Measurements from ENCODE around the gene SULF2. TPM values are rescaled to one million over a fixed set of nuclear protein-coding genes. Genes with fewer than 3 reads are reported as not detected.

Gene SULF2
- total and polyA plus RNA-seq, 9 of the 15 experiments (the other 6 are each of a cell fraction or from before 2014, with no cell fraction given), result 0.33 TPM; not detected in 8

DNA sequence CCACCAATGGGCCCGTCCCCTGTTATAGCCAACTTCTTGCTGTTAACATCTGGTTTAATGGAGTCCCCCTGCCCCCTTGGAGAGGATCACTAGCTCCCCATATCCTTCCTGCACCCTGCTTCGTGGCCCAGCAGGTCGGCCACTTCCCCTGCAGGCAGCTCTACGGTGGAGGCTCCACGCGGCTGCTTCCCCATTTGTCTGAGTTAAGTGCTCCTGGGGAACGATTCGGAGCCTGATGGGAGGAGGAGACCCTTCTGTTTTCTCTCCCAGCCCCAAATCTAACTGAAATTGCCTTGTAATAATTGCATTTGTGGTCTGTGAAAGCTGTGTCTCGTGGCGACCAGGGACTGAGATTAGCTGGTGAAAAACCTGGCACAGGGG lies 74.6 kb downstream of the SULF2 start (continued):
- TF ChIP-seq, protein P1, sequence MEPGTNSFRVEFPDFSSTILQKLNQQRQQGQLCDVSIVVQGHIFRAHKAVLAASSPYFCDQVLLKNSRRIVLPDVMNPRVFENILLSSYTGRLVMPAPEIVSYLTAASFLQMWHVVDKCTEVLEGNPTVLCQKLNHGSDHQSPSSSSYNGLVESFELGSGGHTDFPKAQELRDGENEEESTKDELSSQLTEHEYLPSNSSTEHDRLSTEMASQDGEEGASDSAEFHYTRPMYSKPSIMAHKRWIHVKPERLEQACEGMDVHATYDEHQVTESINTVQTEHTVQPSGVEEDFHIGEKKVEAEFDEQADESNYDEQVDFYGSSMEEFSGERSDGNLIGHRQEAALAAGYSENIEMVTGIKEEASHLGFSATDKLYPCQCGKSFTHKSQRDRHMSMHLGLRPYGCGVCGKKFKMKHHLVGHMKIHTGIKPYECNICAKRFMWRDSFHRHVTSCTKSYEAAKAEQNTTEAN (CRISPR knock-in tag; IDR thresholded peaks at IDR 0.05), result no peak
- TF ChIP-seq SOX6 (IDR thresholded peaks at IDR 0.05) (no peak), MEF2A (IDR thresholded peaks at IDR 0.05; ENCODE audit: control insufficient read depth, low read depth, low read length) (no peak), SNRNP70 (optimal IDR thresholded peaks at IDR 0.05; ENCODE audit: low read depth, low read length) (no peak), GABPA (tag; conservative IDR thresholded peaks at IDR 0.05; ENCODE audit: low read depth) (no peak), ADNP (tag; IDR thresholded peaks at IDR 0.05) (no peak)
- TF ChIP-seq, protein P2, sequence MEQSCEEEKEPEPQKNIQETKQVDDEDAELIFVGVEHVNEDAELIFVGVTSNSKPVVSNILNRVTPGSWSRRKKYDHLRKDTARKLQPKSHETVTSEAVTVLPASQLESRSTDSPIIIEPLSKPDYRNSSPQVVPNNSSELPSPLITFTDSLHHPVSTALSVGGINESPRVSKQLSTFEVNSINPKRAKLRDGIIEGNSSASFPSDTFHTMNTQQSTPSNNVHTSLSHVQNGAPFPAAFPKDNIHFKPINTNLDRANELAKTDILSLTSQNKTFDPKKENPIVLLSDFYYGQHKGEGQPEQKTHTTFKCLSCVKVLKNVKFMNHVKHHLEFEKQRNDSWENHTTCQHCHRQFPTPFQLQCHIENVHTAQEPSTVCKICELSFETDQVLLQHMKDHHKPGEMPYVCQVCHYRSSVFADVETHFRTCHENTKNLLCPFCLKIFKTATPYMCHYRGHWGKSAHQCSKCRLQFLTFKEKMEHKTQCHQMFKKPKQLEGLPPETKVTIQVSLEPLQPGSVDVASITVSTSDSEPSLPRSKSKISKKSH (CRISPR knock-in tag; IDR thresholded peaks at IDR 0.05), result no peak
